GM12874 (cell line): ENCODE results near the gene PRR7.

Source experiments
- CTCF ChIP-seq: IDR thresholded peaks from 2 replicates; pipeline ENCODE4 v1.5.1; 2011; ENCODE audit warnings: low read depth, mild to moderate bottlenecking, control low read depth, low read length, moderate library complexity; ENCODE audit not compliant: insufficient read depth

PRR7 gene

GRCh38 chr5:177487975-177488374, 41.4 kb downstream of the PRR7 start:
- no peak for TF ChIP-seq CTCF

- no peak for TF ChIP-seq CTCF
These were observed 42.6 kb downstream of the PRR7 start for GRCh38 chr5:177489119-177489716.

GRCh38 chr5:177490311-177490991, 43.8 kb downstream of the PRR7 start:
- no peak for TF ChIP-seq CTCF

- no peak for TF ChIP-seq CTCF
These were observed 44.4 kb downstream of the PRR7 start for GRCh38 chr5:177490992-177491391.

- TF ChIP-seq CTCF = peak; percentile 54
These were observed 44.9 kb downstream of the PRR7 start for GRCh38 chr5:177491429-177491945.

GRCh38 chr5:177491983-177492746, 45.6 kb downstream of the PRR7 start:
- TF ChIP-seq CTCF = no peak

GRCh38 chr5:177492841-177493240, 46.2 kb downstream of the PRR7 start:
- no peak for TF ChIP-seq CTCF
